Measurements from ENCODE around the gene SEMA6C.
"Not testable (repeated sequence)": the region's sequence is repeated elsewhere in the genome, so short reads cannot be mapped to it uniquely, and the experiment has no call there.

SEMA6C gene

DNA sequence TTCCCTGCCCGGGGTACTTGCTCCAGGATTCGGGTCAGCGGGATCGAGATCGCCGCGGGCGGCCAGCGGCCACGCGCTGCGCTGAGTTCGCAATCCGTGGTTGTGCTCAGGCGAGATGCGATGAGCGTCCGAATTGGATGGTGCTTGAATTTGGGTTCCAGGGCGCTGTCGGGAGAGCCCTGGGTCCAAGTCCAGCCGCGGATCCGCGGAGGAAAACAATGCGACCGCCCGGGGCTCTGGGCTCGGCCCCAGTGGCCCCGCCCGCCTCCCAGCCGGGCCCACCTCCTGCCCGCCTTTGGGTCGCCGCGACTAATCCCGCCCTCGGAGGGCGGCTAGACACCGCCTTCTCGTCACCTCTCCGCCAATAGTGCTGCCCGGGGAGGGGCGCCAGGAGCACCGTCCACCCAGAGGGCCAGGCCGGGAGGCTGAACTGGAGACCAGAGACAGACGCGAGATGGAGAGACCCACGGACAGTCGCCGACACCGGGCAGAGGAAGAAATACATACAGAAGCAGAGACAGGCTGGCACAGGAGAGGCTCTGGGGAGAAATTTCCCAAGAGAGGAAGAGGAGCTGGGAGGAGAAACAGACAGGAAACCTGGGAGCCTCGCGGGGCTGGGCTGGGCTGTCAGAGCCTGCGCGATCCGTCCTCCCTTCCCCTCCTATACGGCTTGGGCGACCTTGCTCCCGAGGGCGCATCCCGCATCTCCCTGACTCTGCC lies at the start of gene SEMA6C:
TSS of gene SEMA6C (minus strand) at position 220 of the 720 bp plus-strand sequence. CDS start 4,010 bp downstream, outside the sequence.
- Histone ChIP-seq H3K9ac (ENCODE audit: low read length) (peak within 1 kb of the TSS; percentile 72), H3K4me1 (ENCODE audit: control insufficient read depth, insufficient read depth, low read length) (peaks cover 4% of the 10 kb centered on the region), H3K36me3 (ENCODE audit: control insufficient read depth, insufficient read depth, low read length) (no peaks in the 10 kb centered on the region), H3K27me3 (ENCODE audit: control insufficient read depth, insufficient read depth, low read length) (no peaks in the 10 kb centered on the region), H3K27ac (ENCODE audit: low read depth, low read length) (peak within 1 kb of the TSS; percentile 73), H3K4me3 (ENCODE audit: low read length) (peak within 1 kb of the TSS; percentile 80)

GRCh38 chr1:151194894-151195594 lies 48.6 kb upstream of the SEMA6C start:
- not testable (repeated sequence) for H3K4me3 ChIP-seq (ENCODE audit: low read length); H3K27ac ChIP-seq (ENCODE audit: low read depth, low read length); H3K4me1 ChIP-seq (ENCODE audit: control insufficient read depth, insufficient read depth, low read length); H3K36me3 ChIP-seq (ENCODE audit: control insufficient read depth, insufficient read depth, low read length); H3K27me3 ChIP-seq (ENCODE audit: control insufficient read depth, insufficient read depth, low read length); H3K9ac ChIP-seq (ENCODE audit: low read length)

DNA sequence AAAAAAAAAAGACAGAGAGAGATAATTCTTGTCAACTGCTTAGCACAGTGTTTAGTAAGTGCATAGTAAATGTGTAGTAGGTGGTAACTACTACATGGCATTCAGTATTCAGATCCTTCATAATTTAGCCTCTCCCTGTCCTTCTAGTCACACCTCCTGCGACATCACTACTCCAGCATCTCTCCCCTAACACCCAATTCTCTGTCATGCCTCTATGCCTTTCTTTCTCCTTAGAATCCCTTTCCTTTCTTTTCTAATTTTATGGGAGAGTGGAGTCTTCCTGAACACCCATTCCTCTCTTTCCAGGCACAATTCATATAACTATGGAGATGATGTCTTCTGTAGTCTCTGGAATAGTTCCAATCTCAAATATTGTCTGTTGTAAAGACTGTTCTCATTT lies 47.4 kb upstream of the SEMA6C start:
- no peak overlapping the region for H3K9ac ChIP-seq (ENCODE audit: low read length)
- peaks cover 10% of the 10 kb centered on the region for H3K4me1 ChIP-seq (ENCODE audit: control insufficient read depth, insufficient read depth, low read length)
- no peaks in the 10 kb centered on the region for H3K36me3 ChIP-seq (ENCODE audit: control insufficient read depth, insufficient read depth, low read length)
- no peak overlapping the region for H3K4me3 ChIP-seq (ENCODE audit: low read length)
- no peaks in the 10 kb centered on the region for H3K27me3 ChIP-seq (ENCODE audit: control insufficient read depth, insufficient read depth, low read length)
- H3K27ac ChIP-seq (ENCODE audit: low read depth, low read length) = no peak overlapping the region

DNA sequence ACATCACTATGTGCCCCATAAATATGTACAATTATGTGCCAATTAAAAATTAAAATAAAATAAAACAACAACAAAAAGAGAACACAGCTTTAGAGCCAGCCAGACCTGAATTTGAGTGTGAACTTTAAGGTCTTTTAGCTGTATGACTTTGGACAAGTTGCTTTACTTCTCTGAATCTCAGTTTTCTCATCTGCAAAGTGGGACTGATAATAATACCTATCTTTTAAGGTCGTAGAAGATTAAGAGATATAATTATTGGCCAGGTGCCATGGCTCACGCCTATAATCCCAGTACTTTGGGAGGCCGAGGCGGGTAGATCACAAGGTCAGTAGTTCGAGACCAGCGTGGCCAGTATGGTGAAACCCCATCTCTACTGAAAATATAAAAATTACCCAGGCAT lies 46.9 kb upstream of the SEMA6C start:
- no peak overlapping the region for H3K27ac ChIP-seq (ENCODE audit: low read depth, low read length)

DNA sequence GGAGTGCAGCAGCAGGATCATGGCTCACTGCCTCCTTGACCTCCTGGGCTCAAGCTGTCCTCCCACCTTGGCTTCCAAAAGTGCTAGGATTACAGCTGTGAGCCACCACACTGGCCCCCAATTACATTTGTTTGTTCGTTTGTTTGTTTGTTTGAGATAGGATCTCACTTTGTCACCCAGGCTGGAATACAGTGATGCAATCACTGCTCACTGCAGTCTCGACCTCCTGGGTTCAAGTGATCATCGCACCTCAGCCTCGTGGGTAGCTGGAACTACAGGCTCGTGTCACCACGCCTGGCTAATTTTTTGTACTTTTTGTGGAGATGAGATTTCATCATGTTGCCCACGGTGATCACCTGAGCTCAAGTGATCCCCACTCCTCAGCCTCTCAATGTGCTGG lies 45.6 kb upstream of the SEMA6C start:
- Histone ChIP-seq H3K4me1 (ENCODE audit: control insufficient read depth, insufficient read depth, low read length) (peaks cover 8% of the 10 kb centered on the region), H3K9ac (ENCODE audit: low read length) (no peak overlapping the region), H3K27me3 (ENCODE audit: control insufficient read depth, insufficient read depth, low read length) (no peaks in the 10 kb centered on the region), H3K36me3 (ENCODE audit: control insufficient read depth, insufficient read depth, low read length) (no peaks in the 10 kb centered on the region), H3K27ac (ENCODE audit: low read depth, low read length) (no peak overlapping the region), H3K4me3 (ENCODE audit: low read length) (no peak overlapping the region)

More for the DNA sequence above, 46.9 kb upstream of the SEMA6C start:
- no peak overlapping the region for H3K9ac ChIP-seq (ENCODE audit: low read length)
- peaks cover 12% of the 10 kb centered on the region for H3K4me1 ChIP-seq (ENCODE audit: control insufficient read depth, insufficient read depth, low read length)
- H3K27me3 ChIP-seq (ENCODE audit: control insufficient read depth, insufficient read depth, low read length) = no peaks in the 10 kb centered on the region
- H3K4me3 ChIP-seq (ENCODE audit: low read length) = no peak overlapping the region
- no peaks in the 10 kb centered on the region for H3K36me3 ChIP-seq (ENCODE audit: control insufficient read depth, insufficient read depth, low read length)

- Histone ChIP-seq H3K4me1 (ENCODE audit: control insufficient read depth, insufficient read depth, low read length) (peaks cover 8% of the 10 kb centered on the region), H3K9ac (ENCODE audit: low read length) (peak within 1 kb of the TSS; percentile 50), H3K27me3 (ENCODE audit: control insufficient read depth, insufficient read depth, low read length) (no peaks in the 10 kb centered on the region), H3K27ac (ENCODE audit: low read depth, low read length) (peak within 1 kb of the TSS; percentile 76), H3K4me3 (ENCODE audit: low read length) (peak within 1 kb of the TSS; percentile 90), H3K36me3 (ENCODE audit: control insufficient read depth, insufficient read depth, low read length) (peaks cover 7% of the 10 kb centered on the region)
Observed at GRCh38 chr1:151189637-151190445, 43.4 kb upstream of the SEMA6C start, which contains the start of gene VPS72. Gene VPS72, minus strand, starts transcription at chr1:151190197. Its CDS starts 76 bp downstream, at chr1:151190121.

DNA sequence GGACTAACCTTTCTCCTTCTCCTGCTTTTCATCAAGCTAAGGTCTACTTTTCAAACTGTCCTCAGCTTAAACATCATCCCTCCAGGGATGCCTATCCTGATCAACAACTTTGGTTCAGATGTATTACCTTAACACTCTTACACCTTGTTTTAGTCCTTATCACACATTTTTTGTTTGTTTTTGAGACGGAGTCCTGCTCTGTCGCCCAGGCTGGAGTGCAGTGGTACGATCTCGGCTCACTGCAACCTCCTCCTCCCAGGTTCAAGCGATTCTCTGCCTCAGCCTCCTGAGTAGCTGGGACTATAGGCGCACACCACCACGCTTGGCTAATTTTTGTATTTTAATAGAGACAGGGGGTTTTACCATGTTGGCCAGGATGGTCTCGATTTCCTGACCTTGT lies 42.2 kb upstream of the SEMA6C start:
- not testable (repeated sequence) for H3K27me3 ChIP-seq (ENCODE audit: control insufficient read depth, insufficient read depth, low read length); H3K4me1 ChIP-seq (ENCODE audit: control insufficient read depth, insufficient read depth, low read length); H3K27ac ChIP-seq (ENCODE audit: low read depth, low read length); H3K9ac ChIP-seq (ENCODE audit: low read length)
- peak overlapping the region; percentile 90 for H3K4me3 ChIP-seq (ENCODE audit: low read length)
- H3K36me3 ChIP-seq (ENCODE audit: control insufficient read depth, insufficient read depth, low read length) = peaks cover 11% of the 10 kb centered on the region

DNA sequence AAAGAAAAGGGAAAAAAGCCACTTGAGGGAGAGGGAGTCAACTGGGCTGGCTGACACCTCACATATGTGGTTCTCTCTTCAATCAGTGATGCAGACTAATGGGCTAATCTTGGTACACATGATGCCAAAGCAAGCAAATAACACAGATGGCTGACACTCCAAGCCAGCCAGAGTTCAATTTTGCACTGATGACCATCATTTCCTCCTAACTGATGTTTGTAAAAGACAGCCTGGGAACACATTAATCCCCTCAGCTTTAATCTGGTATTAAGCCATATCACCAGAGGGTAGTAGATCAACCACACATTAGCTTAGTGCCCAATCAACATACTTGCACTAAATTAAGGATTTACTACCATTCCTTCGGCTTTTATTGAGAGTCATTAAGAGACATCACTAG lies 40.8 kb upstream of the SEMA6C start:
- no peak overlapping the region for H3K27ac ChIP-seq (ENCODE audit: low read depth, low read length)
- no peak overlapping the region for H3K9ac ChIP-seq (ENCODE audit: low read length)

GRCh38 chr1:151184211-151184610 lies 37.8 kb upstream of the SEMA6C start:
- peaks cover 6% of the 10 kb centered on the region for H3K4me1 ChIP-seq (ENCODE audit: control insufficient read depth, insufficient read depth, low read length)
- peaks cover 22% of the 10 kb centered on the region for H3K36me3 ChIP-seq (ENCODE audit: control insufficient read depth, insufficient read depth, low read length)

More for the DNA sequence above, 40.8 kb upstream of the SEMA6C start:
- H3K4me3 ChIP-seq (ENCODE audit: low read length) = no peak overlapping the region
- peaks cover 13% of the 10 kb centered on the region for H3K36me3 ChIP-seq (ENCODE audit: control insufficient read depth, insufficient read depth, low read length)
- H3K4me1 ChIP-seq (ENCODE audit: control insufficient read depth, insufficient read depth, low read length) = peaks cover 8% of the 10 kb centered on the region
- H3K27me3 ChIP-seq (ENCODE audit: control insufficient read depth, insufficient read depth, low read length) = no peaks in the 10 kb centered on the region

GRCh38 chr1:151176514-151177045 lies 30.1 kb upstream of the SEMA6C start:
- no peak overlapping the region for H3K4me3 ChIP-seq (ENCODE audit: low read length)
- H3K27ac ChIP-seq (ENCODE audit: low read depth, low read length) = no peak overlapping the region
- no peaks in the 10 kb centered on the region for H3K27me3 ChIP-seq (ENCODE audit: control insufficient read depth, insufficient read depth, low read length)
- peaks cover 24% of the 10 kb centered on the region for H3K36me3 ChIP-seq (ENCODE audit: control insufficient read depth, insufficient read depth, low read length)
- no peaks in the 10 kb centered on the region for H3K4me1 ChIP-seq (ENCODE audit: control insufficient read depth, insufficient read depth, low read length)
- no peak overlapping the region for H3K9ac ChIP-seq (ENCODE audit: low read length)

More at GRCh38 chr1:151184211-151184610, 37.8 kb upstream of the SEMA6C start:
- H3K4me3 ChIP-seq (ENCODE audit: low read length) = no peak overlapping the region
- H3K9ac ChIP-seq (ENCODE audit: low read length) = no peak overlapping the region
- no peak overlapping the region for H3K27ac ChIP-seq (ENCODE audit: low read depth, low read length)
- H3K27me3 ChIP-seq (ENCODE audit: control insufficient read depth, insufficient read depth, low read length) = no peaks in the 10 kb centered on the region

DNA sequence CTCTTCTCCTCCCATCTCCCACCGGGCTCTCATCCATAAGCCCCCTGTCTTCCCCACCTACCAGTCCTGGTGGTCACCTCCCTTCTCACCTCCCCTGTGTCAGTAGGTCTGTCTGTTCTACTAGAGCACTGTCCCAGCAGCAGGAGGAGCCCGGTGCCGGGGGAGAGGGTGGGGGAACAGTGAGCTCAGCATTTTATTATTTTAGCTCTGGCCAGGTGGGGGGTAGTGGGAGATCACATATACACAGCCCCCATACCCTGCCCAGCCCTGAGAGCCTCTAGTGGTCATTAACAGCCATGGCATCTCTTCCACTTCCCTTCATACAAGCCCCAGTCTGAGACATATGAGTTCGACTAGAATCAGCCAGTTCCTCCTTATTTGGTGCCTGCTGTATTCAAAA lies 29.4 kb upstream of the SEMA6C start, which contains the start of gene TMOD4:
TSS of gene TMOD4 (minus strand) at position 119 of the 400 bp plus-strand sequence. CDS start 1,106 bp downstream, outside the sequence.
- Histone ChIP-seq H3K27ac (ENCODE audit: low read depth, low read length) (no peak within 1 kb of the TSS), H3K36me3 (ENCODE audit: control insufficient read depth, insufficient read depth, low read length) (peaks cover 26% of the 10 kb centered on the region), H3K9ac (ENCODE audit: low read length) (no peak within 1 kb of the TSS), H3K4me1 (ENCODE audit: control insufficient read depth, insufficient read depth, low read length) (no peaks in the 10 kb centered on the region), H3K4me3 (ENCODE audit: low read length) (no peak within 1 kb of the TSS), H3K27me3 (ENCODE audit: control insufficient read depth, insufficient read depth, low read length) (no peaks in the 10 kb centered on the region)
